Putamen (tissue), 1 donor: ENCODE results near the gene NPEPL1.

Source experiments
- DNase-seq: peaks from one replicate; pipeline ENCODE4 v3.0.0-alpha.2; 2016; ENCODE audit warnings: low spot score

NPEPL1 gene

GRCh38 chr20:58700121-58700821 lies 7.7 kb downstream of the NPEPL1 start:
- no peak for DNase-seq

GRCh38 chr20:58700823-58701222 lies 8.2 kb downstream of the NPEPL1 start:
- DNase-seq: no peak

DNA sequence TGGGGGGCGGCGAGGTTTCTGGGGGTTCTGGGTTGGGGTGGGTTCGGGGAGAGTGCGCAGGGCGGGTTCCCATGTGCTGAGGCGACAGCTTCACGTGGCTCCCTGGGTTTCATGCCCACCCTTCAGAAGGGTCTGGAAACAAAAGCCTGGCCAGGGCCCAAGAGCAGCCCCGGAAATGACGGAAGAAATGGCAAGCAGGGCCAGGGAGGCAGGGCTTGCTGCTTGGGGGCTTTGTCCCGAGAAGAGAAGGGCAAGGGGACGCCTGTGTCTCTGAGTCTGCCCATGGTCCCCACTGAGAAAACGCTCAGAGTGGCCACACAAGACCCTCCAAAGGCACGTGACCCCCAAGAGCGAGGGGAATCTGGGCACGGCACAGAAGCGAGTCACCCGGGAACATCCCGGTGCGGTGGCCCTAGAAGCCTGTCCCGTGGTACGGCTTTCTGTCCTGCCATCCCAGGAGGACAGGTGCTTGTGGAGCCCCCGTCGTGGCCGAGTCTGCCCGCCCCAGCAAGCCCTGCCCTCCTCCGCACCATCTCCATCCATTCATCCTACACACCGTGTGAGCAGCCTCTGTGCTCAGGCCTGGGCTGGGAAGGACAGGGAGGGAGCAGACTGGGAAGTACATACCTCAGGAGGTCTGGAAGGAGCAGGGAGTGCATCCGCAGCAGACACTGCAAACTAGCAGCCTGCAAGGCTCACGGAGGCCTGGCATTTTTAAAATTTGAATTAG lies 9.0 kb downstream of the NPEPL1 start:
- DNase-seq: no peak

- DNase-seq: no peak
These were observed 9.5 kb downstream of the NPEPL1 start for GRCh38 chr20:58702161-58702510.

- no peak for DNase-seq
These were observed 10.5 kb downstream of the NPEPL1 start for GRCh38 chr20:58702859-58703648.

DNA sequence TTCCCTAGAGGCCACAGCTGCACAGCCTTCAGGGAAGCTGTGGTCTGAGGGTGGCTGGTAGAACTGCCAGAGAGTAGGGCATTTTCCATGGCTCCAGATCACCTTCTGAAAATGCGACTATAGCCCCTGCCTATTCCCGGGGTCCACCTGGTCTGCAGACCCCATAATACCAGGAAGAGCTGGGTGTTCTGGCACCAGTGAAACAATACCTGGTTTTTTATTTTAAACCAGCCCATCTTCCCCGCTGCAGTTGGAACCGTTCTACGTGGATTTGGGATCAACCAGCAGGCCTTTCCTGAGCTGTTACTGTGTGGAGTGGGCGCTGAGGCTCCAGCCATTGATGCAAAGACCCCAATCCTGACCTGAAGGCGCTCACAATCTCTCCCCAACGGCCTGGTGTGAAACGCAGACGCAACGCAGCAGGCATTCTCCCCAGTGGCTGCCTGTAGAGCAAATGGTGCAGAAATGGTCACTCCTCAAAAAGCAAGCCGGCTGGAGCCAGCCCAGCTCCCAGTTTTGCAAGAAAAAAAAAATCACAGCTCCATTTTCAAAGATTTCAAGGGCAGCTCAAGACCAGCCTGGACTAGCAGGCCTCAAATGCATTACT lies 11.3 kb downstream of the NPEPL1 start:
- no peak for DNase-seq

DNA sequence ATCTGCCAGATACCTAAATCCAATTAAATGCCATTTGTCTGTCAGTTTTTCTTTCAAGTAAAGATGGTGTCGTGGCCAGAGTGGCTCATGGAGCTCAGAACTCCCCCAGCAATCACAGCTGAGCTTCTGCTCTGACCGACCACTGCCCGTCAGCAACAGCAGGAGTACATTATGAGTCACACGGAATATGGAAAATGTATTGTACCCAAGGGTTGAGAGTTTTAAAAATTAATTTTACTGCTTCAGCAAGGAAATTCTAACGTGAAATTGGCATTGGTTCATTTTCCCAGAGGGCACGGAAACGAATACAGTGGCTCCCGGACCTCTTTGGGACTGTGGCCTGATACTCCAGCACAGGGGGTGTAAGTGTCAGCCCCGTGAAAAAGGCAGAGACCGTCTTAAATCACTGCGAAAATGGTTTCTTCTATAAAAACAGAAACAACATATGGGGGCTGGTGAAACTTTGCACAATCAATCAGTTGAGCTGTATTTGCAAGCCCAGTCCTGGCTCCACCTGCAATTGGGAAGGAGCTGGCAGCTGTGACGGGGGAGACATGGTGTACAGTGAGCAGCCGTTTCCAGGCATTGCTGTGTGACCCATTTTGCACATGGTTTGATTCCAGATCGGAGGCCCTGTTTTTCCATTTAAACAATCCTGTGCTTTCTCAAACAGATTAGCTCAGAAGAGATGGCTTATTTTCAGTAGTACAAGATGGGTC lies 12.8 kb downstream of the NPEPL1 start:
- no peak for DNase-seq

DNA sequence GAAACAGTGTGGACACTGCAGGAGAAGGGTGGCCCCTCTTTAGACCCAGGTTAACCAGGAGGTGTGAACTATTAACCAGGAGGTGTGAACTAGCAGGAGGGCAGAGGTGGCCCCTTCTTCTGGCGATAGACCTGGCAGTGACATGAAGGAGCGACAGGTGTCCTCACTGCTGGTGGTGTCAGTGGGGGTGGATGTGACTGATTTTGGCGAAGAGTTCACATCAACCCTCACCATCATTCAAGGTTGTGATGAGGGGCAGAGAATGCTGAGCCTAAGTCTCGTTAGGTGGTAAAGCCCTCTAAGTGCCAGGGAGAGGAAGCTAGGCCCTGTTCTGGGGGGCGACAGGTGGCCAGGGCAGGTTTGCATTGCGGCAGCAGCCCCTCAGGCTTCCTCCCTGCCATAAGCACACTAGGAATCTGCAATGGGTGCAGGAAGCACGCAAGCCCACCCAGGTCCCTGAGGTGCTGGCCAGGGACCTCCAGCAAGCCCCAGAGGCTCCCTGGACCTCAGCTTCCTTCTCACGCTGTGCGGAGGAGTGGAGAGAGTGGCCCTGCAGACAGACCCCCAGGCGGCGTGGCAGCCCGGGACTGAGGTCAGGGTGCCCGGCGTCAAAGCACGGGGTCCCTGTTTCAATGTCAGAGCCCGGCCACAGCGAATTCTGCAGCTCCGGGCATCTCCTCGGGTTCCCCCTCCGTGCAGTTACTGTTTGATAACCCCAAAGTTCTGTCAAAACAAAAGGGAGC lies 13.7 kb downstream of the NPEPL1 start:
- DNase-seq: no peak

DNA sequence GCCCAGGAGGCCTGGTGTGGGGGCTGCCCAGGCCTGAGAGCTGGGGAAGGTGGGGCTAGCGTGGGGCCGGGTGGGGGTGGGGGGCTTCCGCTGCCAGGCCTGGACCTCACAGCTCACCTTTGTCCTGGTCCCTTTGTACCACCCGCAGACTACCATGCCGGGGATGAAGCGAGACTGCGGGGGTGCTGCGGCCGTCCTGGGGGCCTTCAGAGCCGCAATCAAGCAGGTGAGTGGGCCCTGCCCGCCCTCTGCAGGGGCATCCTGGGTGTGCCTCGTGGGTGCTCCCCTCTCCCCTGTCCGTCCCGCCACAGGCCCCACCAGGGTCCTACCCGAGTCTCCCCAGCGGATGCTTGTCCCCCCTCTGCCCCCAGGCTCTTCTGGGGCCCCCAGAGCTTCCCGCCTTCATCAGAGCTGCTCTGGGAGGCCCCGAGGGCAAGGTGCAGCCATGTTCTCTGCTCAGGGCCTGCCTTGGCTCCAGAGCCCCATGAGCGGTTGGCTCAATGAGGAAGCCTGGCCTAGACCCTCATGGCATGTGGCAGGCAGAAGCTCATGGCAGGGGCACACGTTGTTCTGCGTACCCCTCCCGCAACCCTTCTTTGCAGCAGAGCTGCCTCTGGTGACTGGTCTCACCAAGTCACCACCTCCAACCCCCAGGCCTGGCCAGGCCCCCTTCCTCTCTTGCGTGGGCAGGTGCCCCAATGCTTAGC lies 14.5 kb downstream of the NPEPL1 start:
- DNase-seq: no peak

DNA sequence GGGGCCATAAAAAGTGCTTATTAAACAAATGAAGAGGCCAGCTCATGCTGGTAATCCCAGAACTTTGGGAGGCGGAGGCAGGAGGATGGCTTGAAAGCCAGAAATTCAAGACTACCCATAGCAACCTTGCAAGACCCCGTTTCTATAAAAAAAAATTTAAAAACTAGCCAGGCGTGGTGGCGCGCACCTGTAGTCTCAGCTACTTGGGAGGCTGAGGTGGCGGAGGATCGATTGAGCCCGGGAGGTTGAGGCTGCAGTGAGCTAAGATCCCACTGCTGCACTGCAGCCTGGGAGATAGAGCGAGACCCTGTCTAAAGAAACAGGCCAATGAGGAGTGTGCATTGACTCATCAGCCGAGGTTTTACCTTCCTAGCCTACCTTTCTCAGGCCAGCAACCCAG lies 15.2 kb downstream of the NPEPL1 start:
- DNase-seq: no peak

DNA sequence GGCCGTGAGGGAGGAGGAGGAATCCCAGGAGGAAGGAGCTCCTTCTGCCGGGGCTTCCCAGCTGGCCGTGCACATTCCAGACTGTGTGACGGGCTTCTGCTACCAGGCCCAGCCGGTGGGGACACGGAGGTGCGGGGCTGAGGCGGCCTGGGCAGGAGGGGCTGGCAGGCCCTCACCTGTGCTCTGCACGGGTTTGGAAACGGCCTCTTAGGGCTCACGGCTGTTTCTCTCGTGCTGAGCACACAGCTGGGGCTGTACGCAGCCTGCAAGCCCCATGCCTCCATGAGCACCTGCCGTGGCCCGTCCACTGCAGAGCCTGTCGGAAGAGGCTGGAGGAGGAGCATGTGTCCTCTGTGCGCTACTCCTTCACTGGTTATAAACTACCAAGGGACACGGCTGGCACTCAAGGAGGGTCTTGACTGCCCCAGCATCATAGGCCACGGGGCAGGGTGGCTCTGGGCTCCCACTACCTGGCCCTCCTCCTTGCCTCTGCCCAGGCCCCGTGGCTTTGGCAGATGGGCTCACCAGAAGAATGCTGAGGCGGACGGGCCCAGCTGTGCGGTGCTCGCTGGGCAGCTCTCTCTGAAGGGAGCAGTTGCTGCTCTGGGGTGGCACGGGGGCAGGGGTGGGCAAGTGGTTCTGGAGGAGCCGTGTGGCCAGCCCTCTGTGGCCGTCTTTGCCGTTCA lies 15.8 kb downstream of the NPEPL1 start:
- no peak for DNase-seq

DNA sequence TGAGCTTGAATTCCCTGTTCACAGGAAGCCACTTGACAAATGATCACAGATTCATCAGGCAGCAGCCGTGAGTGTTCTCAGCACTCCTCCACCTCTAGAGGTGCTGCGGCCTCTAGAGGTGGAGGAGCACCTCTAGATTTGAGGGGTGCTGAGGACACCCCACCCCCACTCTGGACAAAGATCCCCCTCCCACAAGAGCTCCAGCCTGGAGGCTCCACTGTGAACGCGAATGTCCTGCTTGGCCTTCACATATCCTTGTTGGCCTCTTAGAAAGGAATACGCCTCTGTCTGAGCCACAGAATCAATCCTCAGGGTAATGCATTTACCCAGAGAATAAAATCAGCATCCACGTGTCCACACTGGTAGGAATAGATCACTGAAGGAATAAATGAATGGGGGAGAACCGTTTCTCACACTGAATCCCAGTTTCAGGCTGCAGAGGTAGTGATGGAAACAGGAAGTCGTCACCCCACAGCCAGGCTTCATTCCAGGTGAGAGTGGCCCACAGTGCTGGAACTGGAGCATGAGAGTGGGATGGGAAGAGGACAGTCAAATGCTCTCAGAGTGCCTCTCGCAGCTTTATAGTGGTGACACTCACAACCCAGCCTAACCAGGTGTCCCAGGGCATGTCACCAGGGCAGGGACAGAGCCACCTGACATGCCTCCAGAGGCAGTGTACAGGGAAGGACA lies 16.6 kb downstream of the NPEPL1 start:
- no peak for DNase-seq

DNA sequence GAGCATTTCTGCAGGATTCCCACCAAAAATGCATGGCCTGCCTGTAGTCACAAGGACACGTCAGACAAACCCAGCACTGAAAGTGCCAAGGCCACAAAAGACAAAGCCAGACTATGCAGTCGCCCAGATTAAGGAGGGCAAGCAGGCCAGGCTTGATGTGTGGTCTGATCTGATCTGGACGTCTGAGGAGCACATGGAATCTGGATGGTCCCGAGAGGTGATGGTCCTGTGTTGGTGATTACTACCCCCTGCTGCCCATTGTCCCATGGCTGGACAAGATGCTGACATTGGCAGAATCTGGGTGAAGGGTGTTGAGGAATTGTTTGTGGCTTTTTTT lies 17.1 kb downstream of the NPEPL1 start:
- no peak for DNase-seq

GRCh38 chr20:58710481-58711265 lies 18.1 kb downstream of the NPEPL1 start:
- DNase-seq: no peak

DNA sequence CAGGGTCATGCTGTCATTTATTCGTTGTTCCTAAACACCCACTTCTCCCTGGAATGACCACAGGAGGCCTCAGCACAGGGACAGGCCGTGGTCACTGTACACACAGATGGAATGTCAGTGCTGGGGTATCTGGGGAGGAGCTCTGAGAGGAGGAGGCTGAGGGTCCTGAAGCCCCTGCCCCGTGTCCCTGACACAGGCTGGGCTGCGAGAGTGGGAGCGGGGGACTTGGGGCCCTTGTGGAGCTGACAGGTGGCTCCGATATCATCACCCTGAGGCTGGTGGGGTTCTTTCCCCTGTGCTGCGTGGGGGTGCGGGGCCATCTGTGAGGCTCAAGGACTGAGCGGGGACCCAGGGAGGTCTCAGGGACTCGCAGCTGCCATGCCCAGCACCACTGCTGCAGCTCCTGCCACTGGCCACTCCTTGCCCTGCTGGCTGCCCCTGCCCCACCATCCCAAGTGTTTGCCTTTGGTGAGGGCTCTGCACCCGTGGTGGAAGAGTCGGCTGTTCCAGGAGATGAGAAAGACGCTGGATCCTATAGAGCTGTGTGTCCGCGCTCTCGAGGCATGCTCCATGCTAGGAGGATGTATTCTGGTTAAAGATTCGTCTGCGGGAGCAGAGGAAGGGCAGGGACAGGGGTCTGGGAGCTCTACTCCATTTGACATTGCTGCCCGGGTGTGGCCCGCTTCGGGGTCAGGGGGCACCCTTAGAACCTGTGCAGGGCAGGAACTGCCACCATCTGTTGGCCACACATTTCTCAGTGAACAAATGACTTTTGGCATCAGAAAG lies 18.9 kb downstream of the NPEPL1 start:
- DNase-seq: no peak

GRCh38 chr20:58712151-58712791 lies 19.7 kb downstream of the NPEPL1 start:
- no peak for DNase-seq
